ENCODE data around the gene UCP2. TPM values are rescaled to one million over a fixed set of nuclear protein-coding genes. Genes with fewer than 3 reads are reported as not detected.

The UCP2 gene
- total and polyA plus RNA-seq, 7 donors = 11.8 to 99.5 (median 74.5) TPM

DNA sequence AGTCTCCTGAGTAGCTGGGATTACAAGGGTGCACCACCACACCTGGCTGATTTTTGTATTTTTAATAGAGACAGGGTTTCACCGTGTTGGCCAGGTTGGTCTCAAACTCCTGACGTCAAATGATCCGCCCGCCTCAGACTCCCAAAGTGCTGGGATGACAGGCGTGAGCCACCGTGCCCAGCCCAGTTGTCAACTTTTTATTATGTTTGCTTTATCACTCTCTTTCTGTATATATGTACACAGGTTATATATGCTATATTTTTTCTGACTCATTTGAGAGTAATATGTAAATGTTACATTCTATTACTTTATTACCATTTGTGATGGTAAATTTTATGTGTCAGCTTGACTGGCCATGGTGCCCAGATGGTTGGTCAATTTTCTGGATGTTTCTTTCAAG lies 50.7 kb downstream of the UCP2 start:
- TF ChIP-seq, protein P1, sequence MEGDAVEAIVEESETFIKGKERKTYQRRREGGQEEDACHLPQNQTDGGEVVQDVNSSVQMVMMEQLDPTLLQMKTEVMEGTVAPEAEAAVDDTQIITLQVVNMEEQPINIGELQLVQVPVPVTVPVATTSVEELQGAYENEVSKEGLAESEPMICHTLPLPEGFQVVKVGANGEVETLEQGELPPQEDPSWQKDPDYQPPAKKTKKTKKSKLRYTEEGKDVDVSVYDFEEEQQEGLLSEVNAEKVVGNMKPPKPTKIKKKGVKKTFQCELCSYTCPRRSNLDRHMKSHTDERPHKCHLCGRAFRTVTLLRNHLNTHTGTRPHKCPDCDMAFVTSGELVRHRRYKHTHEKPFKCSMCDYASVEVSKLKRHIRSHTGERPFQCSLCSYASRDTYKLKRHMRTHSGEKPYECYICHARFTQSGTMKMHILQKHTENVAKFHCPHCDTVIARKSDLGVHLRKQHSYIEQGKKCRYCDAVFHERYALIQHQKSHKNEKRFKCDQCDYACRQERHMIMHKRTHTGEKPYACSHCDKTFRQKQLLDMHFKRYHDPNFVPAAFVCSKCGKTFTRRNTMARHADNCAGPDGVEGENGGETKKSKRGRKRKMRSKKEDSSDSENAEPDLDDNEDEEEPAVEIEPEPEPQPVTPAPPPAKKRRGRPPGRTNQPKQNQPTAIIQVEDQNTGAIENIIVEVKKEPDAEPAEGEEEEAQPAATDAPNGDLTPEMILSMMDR (IDR thresholded peaks at IDR 0.05) = no peak
- Histone ChIP-seq H3K27me3 (ENCODE audit: insufficient read depth in 3 of 3, low read length in 2 of 3) (no peaks in the 10 kb centered on the region), H3K27ac (no peak overlapping the region), H3K9me3 (no peaks in the 10 kb centered on the region), H3K4me3 (no peak overlapping the region), H3K4me1 (no peaks in the 10 kb centered on the region), H3K36me3 (ENCODE audit: insufficient read depth in 1 of 2, low read depth in 1 of 2) (peaks cover 3 to 72% of the 10 kb centered on the region in 2 donors)
- WGBS, 3 donors = 95 to 97% (median 96%) methylated on average over 6 of the region's 6 CpGs
- ATAC-seq (no peak), DNase-seq (no peak)
- intact Hi-C loops (cut with DNase I) = no loop called here

DNA sequence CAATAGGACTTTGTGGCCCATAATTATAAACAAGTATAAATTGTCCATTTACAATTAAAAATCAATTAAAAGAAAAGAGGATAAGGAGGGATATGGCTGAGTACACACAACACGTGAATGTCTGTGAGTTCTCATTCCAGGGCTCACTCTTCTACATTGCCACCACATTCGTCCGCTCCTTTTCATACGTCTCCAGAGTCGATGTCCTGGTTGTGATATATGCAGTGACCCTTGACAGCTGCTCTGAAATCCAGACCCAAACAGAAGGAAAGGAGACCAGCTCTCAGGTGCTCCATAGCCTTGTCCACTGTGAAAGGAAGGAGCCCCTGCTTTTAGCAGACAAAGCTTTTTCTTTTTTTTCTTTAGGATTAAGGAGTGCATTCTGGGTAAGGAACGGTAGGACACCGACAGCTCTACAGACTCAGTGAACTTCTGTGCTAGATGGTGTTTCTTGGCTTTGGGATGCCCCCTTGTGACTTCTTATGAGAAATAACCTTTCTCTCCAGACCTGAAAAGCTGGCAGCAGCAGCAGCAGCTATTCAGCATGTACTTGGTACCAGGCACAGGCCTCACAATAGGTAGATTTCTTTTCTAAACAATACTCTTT lies 51.5 kb downstream of the UCP2 start:
- WGBS, 3 donors = 65 to 74% (median 66%) methylated on average over 7 of the region's 7 CpGs
- DNase-seq (no peak), ATAC-seq (peak in 2 of 4 donors; percentile 54 to 56)
- Histone ChIP-seq H3K36me3 (ENCODE audit: insufficient read depth in 1 of 2, low read depth in 1 of 2) (peaks cover 3 to 80% of the 10 kb centered on the region in 2 donors), H3K4me3 (no peak overlapping the region), H3K27ac (no peak overlapping the region), H3K9me3 (no peaks in the 10 kb centered on the region), H3K4me1 (no peaks in the 10 kb centered on the region), H3K27me3 (ENCODE audit: insufficient read depth in 3 of 3, low read length in 2 of 3) (no peaks in the 10 kb centered on the region)
- intact Hi-C loops (cut with DNase I) = no loop called here
- TF ChIP-seq, protein P1 (IDR thresholded peaks at IDR 0.05) = peak; percentile 5

DNA sequence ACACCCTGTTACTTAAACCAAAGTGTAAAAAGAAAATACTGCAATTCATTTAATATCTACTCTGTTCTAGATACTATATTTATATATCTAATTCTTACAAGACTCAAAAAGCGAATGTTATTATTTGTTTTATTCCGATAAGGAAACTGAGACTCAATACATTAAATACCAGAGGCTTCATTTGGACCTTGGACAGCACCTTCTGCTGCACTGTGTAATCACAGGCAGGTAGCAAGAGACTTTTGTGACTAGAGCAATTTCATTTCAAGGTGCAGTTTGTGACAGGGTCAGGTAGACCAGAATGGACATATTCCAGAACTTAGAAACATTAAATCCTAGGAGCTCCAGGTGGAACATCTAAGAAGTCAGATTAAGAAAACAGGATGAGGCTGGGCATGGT lies 53.3 kb downstream of the UCP2 start:
- TF ChIP-seq, protein P1 (IDR thresholded peaks at IDR 0.05) = no peak
- 98 to 99% (median 98%) methylated on average over 2 of the region's 2 CpGs for WGBS, 3 donors
- no peak overlapping the region for H3K27ac ChIP-seq
- H3K27me3 ChIP-seq (ENCODE audit: insufficient read depth in 3 of 3, low read length in 2 of 3) = no peaks in the 10 kb centered on the region
- intact Hi-C loops (cut with DNase I) = no loop called here
- H3K36me3 ChIP-seq (ENCODE audit: insufficient read depth in 1 of 2, low read depth in 1 of 2) = peaks cover 3 to 98% of the 10 kb centered on the region in 2 donors
- DNase-seq = no peak
- no peak overlapping the region for H3K4me3 ChIP-seq
- H3K4me1 ChIP-seq = no peaks in the 10 kb centered on the region
- ATAC-seq = no peak
- no peaks in the 10 kb centered on the region for H3K9me3 ChIP-seq

Other genes with a start within 250 kb of the UCP2 start
- gene RAB6A, start 221.8 kb downstream of the UCP2 start, total RNA-seq = 10 to 100 TPM; 74.9 to 88.2 (median 86.9) TPM
- gene RAB6A, start 221.8 kb downstream of the UCP2 start, polyA plus RNA-seq = 100 to 1,000 TPM in 1 of 3 donors, 10 to 100 TPM in 2; 49.4 to 117 (median 58.4) TPM
- 10 to 100 TPM; 23.8 to 35.2 (median 24.7) TPM for gene MRPL48, start 195.0 kb downstream of the UCP2 start, total RNA-seq
- gene MRPL48, start 195.0 kb downstream of the UCP2 start, polyA plus RNA-seq = 10 to 100 TPM; 26.4 to 31.9 (median 31.5) TPM
- 10 to 100 TPM; 59.6 to 74.8 (median 68.2) TPM for gene COA4, start 106.0 kb downstream of the UCP2 start, total RNA-seq
- gene COA4, start 106.0 kb downstream of the UCP2 start, polyA plus RNA-seq = 100 to 1,000 TPM in 2 of 3 donors, 10 to 100 TPM in 1; 59.3 to 138 (median 104) TPM
- gene PAAF1, start 105.8 kb downstream of the UCP2 start, total RNA-seq = 1 to 10 TPM; 6.6 to 9.5 (median 8.3) TPM
- gene PAAF1, start 105.8 kb downstream of the UCP2 start, polyA plus RNA-seq = 10 to 100 TPM in 2 of 3 donors, 1 to 10 TPM in 1; 8.2 to 12.0 (median 11.8) TPM
- not detected for gene DNAJB13, start 31.8 kb downstream of the UCP2 start, total RNA-seq
- gene DNAJB13, start 31.8 kb downstream of the UCP2 start, polyA plus RNA-seq = under 1 TPM in 1 of 3 donors, not detected in 2; 0.03 TPM
- 100 to 1,000 TPM in 3 of 4 donors, 10 to 100 TPM in 1; 53.8 to 299 (median 169) TPM for gene UCP3, start 26.2 kb upstream of the UCP2 start, total RNA-seq
- gene UCP3, start 26.2 kb upstream of the UCP2 start, polyA plus RNA-seq = 100 to 1,000 TPM in 2 of 3 donors, 1 to 10 TPM in 1; 8.9 to 587 (median 330) TPM
- gene C2CD3, start 188.2 kb upstream of the UCP2 start, total RNA-seq = 10 to 100 TPM in 2 of 4 donors, 1 to 10 TPM in 2; 5.1 to 14.4 (median 9.7) TPM
- gene C2CD3, start 188.2 kb upstream of the UCP2 start, polyA plus RNA-seq = 10 to 100 TPM in 1 of 3 donors, 1 to 10 TPM in 2; 8.4 to 12.6 (median 9.7) TPM
- 10 to 100 TPM; 39.5 to 45.9 (median 43.3) TPM for gene PPME1, start 188.4 kb upstream of the UCP2 start, total RNA-seq
- gene PPME1, start 188.4 kb upstream of the UCP2 start, polyA plus RNA-seq = 10 to 100 TPM; 28.3 to 47.9 (median 30.3) TPM